ENCODE results near the gene ZNF831. TPM values are rescaled to one million over a fixed set of nuclear protein-coding genes. Genes with fewer than 3 reads are reported as not detected.

Gene ZNF831
- total RNA-seq, 1 experiment from 2014 or later = not detected

GRCh38 chr20:59221707-59222252 lies 58.2 kb downstream of the ZNF831 start:
- Histone ChIP-seq H4K20me1 (ENCODE audit: insufficient read depth, low read depth, low read length) (no peaks in the 10 kb centered on the region), H3K4me1 (ENCODE audit: low read length) (no peaks in the 10 kb centered on the region), H3K79me2 (ENCODE audit: low read length) (no peaks in the 10 kb centered on the region), H3K9me3 (ENCODE audit: low read length) (no peaks in the 10 kb centered on the region), H2AFZ (ENCODE audit: low read length) (no peak overlapping the region; the same call in 1 of the 2 replicates), H3K27me3 (ENCODE audit: low read length) (no peaks in the 10 kb centered on the region; the same call in 1 of the 2 replicates), H3K4me3 (ENCODE audit: low read length) (peak overlapping the region; percentile 39), H3K36me3 (ENCODE audit: insufficient read depth, low read length) (no peaks in the 10 kb centered on the region), H3K9me2 (replicated peaks; ENCODE audit: insufficient read depth, low read length) (no peaks in the 10 kb centered on the region), H3K27ac (ENCODE audit: low read length) (no peak overlapping the region), H3K4me2 (ENCODE audit: low read depth, low read length, poor library complexity, severe bottlenecking) (peak overlapping the region; percentile 37), H3K9ac (ENCODE audit: low read length) (peak overlapping the region; percentile 29)
- no peak for DNase-seq

- no peak overlapping the region for H2AFZ ChIP-seq (ENCODE audit: low read length)
- H3K27me3 ChIP-seq (ENCODE audit: low read length) = no peaks in the 10 kb centered on the region; the same call in 1 of the 2 replicates
- H3K36me3 ChIP-seq (ENCODE audit: insufficient read depth, low read length) = no peaks in the 10 kb centered on the region
- H3K9me2 ChIP-seq (replicated peaks; ENCODE audit: insufficient read depth, low read length) = no peaks in the 10 kb centered on the region
- H3K79me2 ChIP-seq (ENCODE audit: low read length) = no peaks in the 10 kb centered on the region
- peak overlapping the region; percentile 29 for H3K9ac ChIP-seq (ENCODE audit: low read length)
- peak overlapping the region; percentile 37 for H3K4me2 ChIP-seq (ENCODE audit: low read depth, low read length, poor library complexity, severe bottlenecking)
- H3K4me3 ChIP-seq (ENCODE audit: low read length) = peak overlapping the region; percentile 39
- no peaks in the 10 kb centered on the region for H3K4me1 ChIP-seq (ENCODE audit: low read length)
- peak; percentile 80 for DNase-seq
- H3K9me3 ChIP-seq (ENCODE audit: low read length) = no peaks in the 10 kb centered on the region
- H3K27ac ChIP-seq (ENCODE audit: low read length) = no peak overlapping the region
- H4K20me1 ChIP-seq (ENCODE audit: insufficient read depth, low read depth, low read length) = no peaks in the 10 kb centered on the region
Measured at GRCh38 chr20:59222253-59223181, 58.9 kb downstream of the ZNF831 start.

- H3K36me3 ChIP-seq (ENCODE audit: insufficient read depth, low read length) = no peaks in the 10 kb centered on the region
- no peak overlapping the region for H3K4me3 ChIP-seq (ENCODE audit: low read length)
- H3K27ac ChIP-seq (ENCODE audit: low read length) = no peak overlapping the region
- H3K27me3 ChIP-seq (ENCODE audit: low read length) = no peaks in the 10 kb centered on the region; the same call in 1 of the 2 replicates
- no peaks in the 10 kb centered on the region for H4K20me1 ChIP-seq (ENCODE audit: insufficient read depth, low read depth, low read length)
- no peaks in the 10 kb centered on the region for H3K79me2 ChIP-seq (ENCODE audit: low read length)
- DNase-seq = no peak
- no peaks in the 10 kb centered on the region for H3K4me1 ChIP-seq (ENCODE audit: low read length)
- no peak overlapping the region for H2AFZ ChIP-seq (ENCODE audit: low read length)
- H3K9ac ChIP-seq (ENCODE audit: low read length) = no peak overlapping the region
- no peaks in the 10 kb centered on the region for H3K9me2 ChIP-seq (replicated peaks; ENCODE audit: insufficient read depth, low read length)
- H3K9me3 ChIP-seq (ENCODE audit: low read length) = no peaks in the 10 kb centered on the region
- H3K4me2 ChIP-seq (ENCODE audit: low read depth, low read length, poor library complexity, severe bottlenecking) = no peak overlapping the region
Measured at GRCh38 chr20:59223182-59223601, 59.6 kb downstream of the ZNF831 start.

GRCh38 chr20:59223750-59224149 lies 60.1 kb downstream of the ZNF831 start:
- no peaks in the 10 kb centered on the region for H3K4me1 ChIP-seq (ENCODE audit: low read length)
- no peaks in the 10 kb centered on the region for H3K9me2 ChIP-seq (replicated peaks; ENCODE audit: insufficient read depth, low read length)
- no peak overlapping the region for H3K4me2 ChIP-seq (ENCODE audit: low read depth, low read length, poor library complexity, severe bottlenecking)
- H3K9me3 ChIP-seq (ENCODE audit: low read length) = no peaks in the 10 kb centered on the region
- no peak overlapping the region for H2AFZ ChIP-seq (ENCODE audit: low read length)
- H3K27me3 ChIP-seq (ENCODE audit: low read length) = no peaks in the 10 kb centered on the region; the same call in 1 of the 2 replicates
- no peaks in the 10 kb centered on the region for H3K36me3 ChIP-seq (ENCODE audit: insufficient read depth, low read length)
- no peak overlapping the region for H3K27ac ChIP-seq (ENCODE audit: low read length)
- no peaks in the 10 kb centered on the region for H4K20me1 ChIP-seq (ENCODE audit: insufficient read depth, low read depth, low read length)
- no peak overlapping the region for H3K4me3 ChIP-seq (ENCODE audit: low read length)
- H3K79me2 ChIP-seq (ENCODE audit: low read length) = no peaks in the 10 kb centered on the region
- no peak for DNase-seq
- no peak overlapping the region for H3K9ac ChIP-seq (ENCODE audit: low read length)

GRCh38 chr20:59224236-59224635 lies 60.6 kb downstream of the ZNF831 start:
- Histone ChIP-seq H3K27me3 (ENCODE audit: low read length) (no peaks in the 10 kb centered on the region; the same call in 1 of the 2 replicates), H4K20me1 (ENCODE audit: insufficient read depth, low read depth, low read length) (no peaks in the 10 kb centered on the region), H3K4me2 (ENCODE audit: low read depth, low read length, poor library complexity, severe bottlenecking) (no peak overlapping the region), H3K9ac (ENCODE audit: low read length) (no peak overlapping the region), H3K9me2 (replicated peaks; ENCODE audit: insufficient read depth, low read length) (no peaks in the 10 kb centered on the region), H3K36me3 (ENCODE audit: insufficient read depth, low read length) (no peaks in the 10 kb centered on the region), H3K9me3 (ENCODE audit: low read length) (no peaks in the 10 kb centered on the region), H3K27ac (ENCODE audit: low read length) (no peak overlapping the region), H3K4me3 (ENCODE audit: low read length) (no peak overlapping the region), H3K4me1 (ENCODE audit: low read length) (no peaks in the 10 kb centered on the region), H3K79me2 (ENCODE audit: low read length) (no peaks in the 10 kb centered on the region), H2AFZ (ENCODE audit: low read length) (no peak overlapping the region)
- no peak for DNase-seq

- no peaks in the 10 kb centered on the region for H4K20me1 ChIP-seq (ENCODE audit: insufficient read depth, low read depth, low read length)
- H3K4me2 ChIP-seq (ENCODE audit: low read depth, low read length, poor library complexity, severe bottlenecking) = no peak overlapping the region
- no peak overlapping the region for H3K4me3 ChIP-seq (ENCODE audit: low read length)
- no peaks in the 10 kb centered on the region for H3K79me2 ChIP-seq (ENCODE audit: low read length)
- no peaks in the 10 kb centered on the region for H3K4me1 ChIP-seq (ENCODE audit: low read length)
- DNase-seq = no peak
- H3K27me3 ChIP-seq (ENCODE audit: low read length) = no peaks in the 10 kb centered on the region
- H3K9me3 ChIP-seq (ENCODE audit: low read length) = no peaks in the 10 kb centered on the region
- no peaks in the 10 kb centered on the region for H3K36me3 ChIP-seq (ENCODE audit: insufficient read depth, low read length)
- no peak overlapping the region for H2AFZ ChIP-seq (ENCODE audit: low read length)
- no peak overlapping the region for H3K9ac ChIP-seq (ENCODE audit: low read length)
- no peaks in the 10 kb centered on the region for H3K9me2 ChIP-seq (replicated peaks; ENCODE audit: insufficient read depth, low read length)
- no peak overlapping the region for H3K27ac ChIP-seq (ENCODE audit: low read length)
Measured at GRCh38 chr20:59230385-59230784, 66.8 kb downstream of the ZNF831 start.

GRCh38 chr20:59231124-59231804 lies 67.6 kb downstream of the ZNF831 start:
- Histone ChIP-seq H3K27ac (ENCODE audit: low read length) (no peak overlapping the region), H3K9me2 (replicated peaks; ENCODE audit: insufficient read depth, low read length) (no peaks in the 10 kb centered on the region), H3K9ac (ENCODE audit: low read length) (no peak overlapping the region), H3K4me1 (ENCODE audit: low read length) (no peaks in the 10 kb centered on the region), H3K27me3 (ENCODE audit: low read length) (no peaks in the 10 kb centered on the region), H3K4me3 (ENCODE audit: low read length) (no peak overlapping the region), H2AFZ (ENCODE audit: low read length) (no peak overlapping the region), H4K20me1 (ENCODE audit: insufficient read depth, low read depth, low read length) (no peaks in the 10 kb centered on the region), H3K9me3 (ENCODE audit: low read length) (no peaks in the 10 kb centered on the region), H3K4me2 (ENCODE audit: low read depth, low read length, poor library complexity, severe bottlenecking) (no peak overlapping the region), H3K79me2 (ENCODE audit: low read length) (no peaks in the 10 kb centered on the region), H3K36me3 (ENCODE audit: insufficient read depth, low read length) (no peaks in the 10 kb centered on the region)
- no peak for DNase-seq

- no peak for DNase-seq
- no peaks in the 10 kb centered on the region for H4K20me1 ChIP-seq (ENCODE audit: insufficient read depth, low read depth, low read length)
- no peaks in the 10 kb centered on the region for H3K9me3 ChIP-seq (ENCODE audit: low read length)
- no peak overlapping the region for H3K4me2 ChIP-seq (ENCODE audit: low read depth, low read length, poor library complexity, severe bottlenecking)
- no peaks in the 10 kb centered on the region for H3K27me3 ChIP-seq (ENCODE audit: low read length)
- H3K27ac ChIP-seq (ENCODE audit: low read length) = no peak overlapping the region
- H3K36me3 ChIP-seq (ENCODE audit: insufficient read depth, low read length) = no peaks in the 10 kb centered on the region
- H3K4me1 ChIP-seq (ENCODE audit: low read length) = no peaks in the 10 kb centered on the region
- no peak overlapping the region for H3K4me3 ChIP-seq (ENCODE audit: low read length)
- H3K79me2 ChIP-seq (ENCODE audit: low read length) = no peaks in the 10 kb centered on the region
- H3K9me2 ChIP-seq (replicated peaks; ENCODE audit: insufficient read depth, low read length) = no peaks in the 10 kb centered on the region
- no peak overlapping the region for H3K9ac ChIP-seq (ENCODE audit: low read length)
- no peak overlapping the region for H2AFZ ChIP-seq (ENCODE audit: low read length)
Measured at GRCh38 chr20:59232618-59233017, 69.0 kb downstream of the ZNF831 start.

All from Karpas-422 (cell line).